Measurements from ENCODE around the gene TMEM88.
"Not testable (repeated sequence)": the region's sequence is repeated elsewhere in the genome, so short reads cannot be mapped to it uniquely, and the experiment has no call there.

TMEM88 gene, protein sequence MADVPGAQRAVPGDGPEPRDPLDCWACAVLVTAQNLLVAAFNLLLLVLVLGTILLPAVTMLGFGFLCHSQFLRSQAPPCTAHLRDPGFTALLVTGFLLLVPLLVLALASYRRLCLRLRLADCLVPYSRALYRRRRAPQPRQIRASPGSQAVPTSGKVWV

DNA sequence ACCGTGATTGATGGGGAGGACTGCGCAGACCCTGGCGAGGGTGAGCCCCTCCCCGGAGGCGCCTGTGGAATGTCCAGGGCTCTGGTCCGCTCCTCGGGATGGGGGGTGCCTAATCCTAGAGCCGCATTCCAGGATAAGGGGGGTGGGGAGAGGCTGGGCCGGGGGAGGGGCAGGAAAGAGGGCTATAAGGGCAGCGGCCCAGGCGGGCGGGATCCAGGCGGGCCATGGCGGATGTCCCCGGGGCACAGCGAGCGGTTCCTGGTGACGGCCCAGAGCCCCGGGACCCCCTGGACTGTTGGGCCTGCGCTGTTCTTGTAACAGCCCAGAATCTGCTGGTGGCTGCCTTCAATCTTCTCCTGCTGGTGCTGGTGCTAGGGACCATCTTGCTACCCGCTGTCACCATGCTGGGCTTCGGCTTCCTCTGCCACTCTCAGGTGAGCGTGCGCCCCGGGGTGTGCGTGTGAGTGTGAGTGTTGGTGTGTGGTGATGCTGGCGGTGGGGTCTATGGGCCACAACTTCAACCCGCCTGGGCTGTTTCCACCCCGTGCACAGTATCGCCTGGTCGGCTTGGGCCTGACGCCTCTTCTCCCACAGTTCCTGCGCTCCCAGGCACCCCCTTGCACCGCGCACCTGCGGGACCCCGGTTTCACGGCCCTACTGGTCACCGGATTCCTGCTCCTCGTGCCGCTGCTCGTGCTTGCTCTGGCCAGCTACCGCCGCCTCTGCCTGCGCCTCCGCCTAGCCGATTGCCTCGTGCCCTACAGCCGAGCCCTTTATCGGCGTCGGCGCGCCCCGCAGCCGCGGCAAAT, at the start of gene TMEM88:
TMEM88 (plus strand) TSS at position 216 of the 809 bp plus-strand sequence; CDS start at position 225, 9 bp downstream.
- DNase-seq (ENCODE audit: low read depth in 2 of 2): no peak

GRCh38 chr17:7806587-7806986, 48.3 kb upstream of the TMEM88 start:
- no peak for DNase-seq (ENCODE audit: low read depth in 2 of 2)

DNA sequence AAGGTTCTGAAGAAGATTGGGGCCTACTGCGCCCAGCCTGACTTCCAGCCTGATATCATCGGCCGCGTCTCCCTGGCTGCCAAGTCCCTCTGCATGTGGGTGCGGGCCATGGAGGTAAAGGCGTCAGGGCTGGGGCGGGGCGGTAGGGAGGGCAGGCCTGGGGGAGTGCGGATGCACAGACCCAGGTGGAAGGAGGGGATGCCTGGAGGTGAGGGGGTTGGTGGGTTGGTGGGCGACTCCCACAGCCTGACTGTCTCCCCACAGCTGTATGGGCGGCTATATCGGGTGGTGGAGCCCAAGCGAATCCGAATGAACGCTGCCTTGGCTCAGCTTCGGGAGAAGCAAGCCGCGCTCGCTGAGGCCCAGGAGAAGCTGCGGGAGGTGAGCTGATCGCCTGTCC, 47.7 kb upstream of the TMEM88 start:
- no peak for DNase-seq (ENCODE audit: low read depth in 2 of 2)

- DNase-seq (ENCODE audit: low read depth in 2 of 2): no peak
These were observed 45.6 kb upstream of the TMEM88 start for GRCh38 chr17:7809086-7809790.

GRCh38 chr17:7809791-7810343, 45.0 kb upstream of the TMEM88 start:
- DNase-seq (ENCODE audit: low read depth in 2 of 2): not testable (repeated sequence)

DNA sequence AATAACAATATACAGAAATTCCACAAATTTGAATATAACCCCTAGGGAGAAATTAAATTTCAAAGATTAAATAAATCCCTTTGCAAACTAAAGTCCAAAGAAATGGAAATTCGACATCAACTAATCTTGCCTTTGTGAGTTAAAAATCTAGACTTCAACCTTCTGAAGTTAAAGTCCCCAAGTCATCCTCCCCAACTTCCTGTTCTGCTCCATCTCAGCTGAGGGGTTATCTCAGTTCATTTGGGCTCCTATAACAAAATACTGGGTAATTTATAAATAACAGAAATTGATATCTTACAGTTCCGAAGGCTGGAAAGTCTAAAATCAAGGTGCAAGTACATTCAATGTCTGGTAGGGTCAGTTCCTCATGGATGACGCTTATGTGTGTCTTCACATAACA, 43.6 kb upstream of the TMEM88 start:
- no peak for DNase-seq (ENCODE audit: low read depth in 2 of 2)

- no peak for DNase-seq (ENCODE audit: low read depth in 2 of 2)
These were observed 39.9 kb upstream of the TMEM88 start for GRCh38 chr17:7814969-7815368.

DNA sequence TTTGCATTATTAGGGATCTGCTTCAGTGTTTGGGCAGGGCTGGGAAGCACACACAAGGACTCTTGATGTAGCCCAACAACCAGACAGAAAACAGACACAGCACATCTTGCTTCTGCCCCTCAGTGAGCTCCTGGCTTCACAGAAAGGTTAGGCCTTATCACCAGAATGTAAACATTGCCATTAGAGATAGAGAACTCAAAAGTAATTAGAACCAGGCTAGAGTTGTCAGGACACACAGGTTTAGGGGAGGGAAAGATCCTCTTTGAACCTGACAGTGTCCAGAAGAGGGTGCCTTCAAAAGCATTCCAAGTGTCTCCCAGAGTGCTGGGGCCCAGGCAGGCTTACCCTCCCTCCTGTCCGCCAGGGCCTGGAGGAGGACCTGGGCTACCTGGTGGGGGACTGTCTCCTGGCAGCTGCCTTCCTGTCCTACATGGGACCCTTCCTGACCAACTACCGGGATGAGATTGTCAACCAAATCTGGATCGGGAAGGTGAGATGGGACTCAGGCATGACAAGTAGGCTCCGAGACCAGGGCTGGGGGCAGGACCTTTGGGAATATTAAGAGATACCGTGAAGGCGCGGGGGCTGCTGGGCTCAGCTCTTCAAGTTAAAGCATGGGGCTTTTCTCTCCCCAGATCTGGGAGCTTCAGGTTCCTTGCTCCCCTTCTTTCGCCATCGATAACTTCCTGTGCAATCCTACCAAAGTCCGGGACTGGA, 37.8 kb upstream of the TMEM88 start:
- DNase-seq (ENCODE audit: low read depth in 2 of 2): no peak

DNA sequence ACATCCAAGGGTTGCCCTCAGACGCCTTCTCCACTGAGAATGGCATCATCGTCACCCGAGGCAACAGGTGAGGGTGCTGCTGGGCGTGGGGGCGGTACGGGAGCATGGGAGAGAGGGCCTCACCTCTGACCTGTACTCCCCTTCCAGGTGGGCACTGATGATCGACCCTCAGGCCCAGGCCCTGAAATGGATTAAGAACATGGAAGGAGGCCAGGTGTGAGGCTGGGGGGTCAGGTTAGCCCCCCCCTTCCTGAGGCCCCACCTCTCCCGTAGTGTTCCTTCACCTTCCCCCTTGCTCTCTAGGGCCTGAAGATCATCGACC, 37.3 kb upstream of the TMEM88 start:
- no peak for DNase-seq (ENCODE audit: low read depth in 2 of 2)

DNA sequence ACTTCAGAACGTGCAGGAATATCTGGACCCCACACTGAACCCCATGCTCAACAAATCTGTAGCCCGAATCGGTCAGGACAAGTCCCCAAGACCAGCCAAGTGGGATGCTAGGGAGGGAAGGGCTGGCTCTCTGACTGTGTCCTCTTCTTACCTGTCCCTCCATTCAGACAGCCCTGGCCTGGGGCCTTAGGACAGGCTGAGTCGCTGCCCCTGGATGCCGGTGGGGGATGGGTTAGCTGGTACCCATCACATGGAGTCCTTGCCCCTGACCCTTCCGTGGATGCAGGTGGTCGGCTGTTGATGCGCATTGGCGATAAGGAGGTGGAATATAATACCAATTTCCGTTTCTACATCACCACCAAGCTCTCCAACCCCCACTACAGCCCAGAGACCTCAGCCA, 36.8 kb upstream of the TMEM88 start:
- no peak for DNase-seq (ENCODE audit: low read depth in 2 of 2)

DNA sequence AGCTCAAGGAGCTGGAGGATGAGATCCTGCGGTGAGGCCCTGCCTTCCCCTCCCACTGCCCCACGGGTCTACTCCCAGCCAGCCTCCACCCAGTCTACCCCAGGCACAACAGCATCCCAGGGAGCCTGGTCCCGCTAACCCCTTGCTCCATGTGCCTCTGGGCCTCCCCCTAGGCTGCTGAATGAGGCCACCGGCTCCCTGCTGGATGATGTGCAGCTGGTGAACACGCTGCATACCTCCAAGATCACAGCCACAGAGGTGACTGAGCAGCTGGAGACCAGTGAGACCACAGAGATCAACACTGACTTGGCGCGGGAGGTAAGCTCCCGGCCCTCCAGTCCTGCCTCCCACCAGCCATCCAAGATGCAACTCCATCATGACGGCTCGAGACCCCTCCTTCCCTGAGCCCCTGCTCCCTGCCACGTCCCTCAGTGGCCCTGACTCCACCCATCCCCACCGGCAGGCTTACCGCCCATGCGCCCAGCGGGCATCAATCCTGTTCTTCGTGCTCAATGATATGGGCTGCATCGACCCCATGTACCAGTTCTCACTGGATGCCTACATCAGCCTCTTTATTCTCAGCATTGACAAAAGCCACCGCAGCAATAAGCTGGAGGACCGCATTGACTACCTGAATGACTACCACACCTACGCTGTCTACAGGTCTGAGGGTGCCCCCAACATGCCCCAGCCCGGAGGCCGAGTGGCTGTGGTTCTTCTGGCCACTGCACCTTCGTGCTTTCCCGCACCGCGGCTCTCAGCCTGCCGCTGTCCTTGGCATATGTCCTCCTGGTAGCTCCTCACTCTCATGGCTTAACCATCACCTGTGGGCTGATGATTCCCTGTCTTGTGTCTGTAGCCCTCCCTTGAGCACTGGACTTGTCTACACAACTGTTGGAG, 35.9 kb upstream of the TMEM88 start:
- no peak for DNase-seq (ENCODE audit: low read depth in 2 of 2)

- DNase-seq (ENCODE audit: low read depth in 2 of 2): no peak
These were observed 34.6 kb upstream of the TMEM88 start for GRCh38 chr17:7820231-7820630.

- no peak for DNase-seq (ENCODE audit: low read depth in 2 of 2)
These were observed 32.7 kb upstream of the TMEM88 start for GRCh38 chr17:7822126-7822525.

- DNase-seq (ENCODE audit: low read depth in 2 of 2): no peak
These were observed 31.3 kb upstream of the TMEM88 start for GRCh38 chr17:7823581-7824001.

DNA sequence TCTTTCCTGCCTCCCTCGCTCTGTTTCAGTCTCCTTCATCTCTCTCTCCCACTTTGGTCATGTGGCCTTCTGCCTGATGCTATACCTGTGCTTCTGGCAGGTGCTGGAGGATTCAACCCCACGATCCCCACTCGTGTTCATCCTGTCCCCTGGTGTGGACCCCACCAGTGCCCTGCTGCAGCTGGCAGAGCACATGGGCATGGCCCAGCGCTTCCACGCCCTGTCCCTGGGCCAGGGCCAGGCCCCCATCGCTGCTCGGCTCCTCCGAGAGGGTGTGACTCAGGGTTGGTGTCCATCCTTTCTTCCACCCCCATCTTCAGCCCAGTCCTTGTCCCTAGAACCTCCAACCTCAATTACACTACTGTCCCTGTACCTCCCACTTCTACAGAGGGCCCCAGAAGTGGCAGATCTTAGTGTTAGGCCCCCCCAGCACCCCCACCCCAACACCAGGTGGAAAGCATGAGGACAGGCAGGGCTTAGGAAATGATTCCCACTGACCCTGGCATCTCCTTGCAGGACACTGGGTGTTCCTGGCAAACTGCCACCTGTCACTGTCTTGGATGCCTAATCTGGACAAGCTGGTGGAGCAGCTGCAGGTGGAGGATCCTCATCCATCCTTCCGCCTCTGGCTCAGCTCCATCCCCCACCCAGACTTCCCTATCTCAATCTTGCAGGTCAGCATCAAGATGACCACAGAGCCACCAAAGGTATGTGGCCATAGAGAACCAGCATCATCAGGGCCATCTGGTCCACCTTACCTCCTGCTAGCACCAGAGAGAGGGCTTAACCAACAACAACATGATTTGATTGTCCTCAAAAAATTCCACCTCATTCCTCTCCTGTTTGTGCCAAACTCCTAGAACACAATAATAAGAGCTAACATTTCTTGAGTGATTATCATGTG, 30.6 kb upstream of the TMEM88 start:
- no peak for DNase-seq (ENCODE audit: low read depth in 2 of 2)

- no peak for DNase-seq (ENCODE audit: low read depth in 2 of 2)
These were observed 29.5 kb upstream of the TMEM88 start for GRCh38 chr17:7825206-7825990.

DNA sequence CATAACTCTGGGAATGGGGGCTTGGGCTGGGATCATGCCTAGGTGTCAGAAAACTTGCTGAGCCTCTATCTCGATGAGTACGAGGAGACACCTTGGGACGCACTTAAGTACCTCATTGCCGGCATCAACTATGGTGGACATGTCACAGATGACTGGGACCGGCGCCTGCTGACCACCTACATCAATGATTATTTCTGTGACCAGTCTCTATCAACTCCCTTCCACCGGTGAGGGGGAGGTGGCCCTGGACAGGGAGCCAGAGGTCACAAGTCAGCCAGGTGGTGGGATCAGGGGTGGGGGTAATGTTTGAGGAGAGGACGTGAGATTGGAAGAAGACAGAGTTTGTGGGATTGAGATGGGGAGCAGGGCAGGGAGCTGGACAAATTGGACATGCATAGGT, 24.2 kb upstream of the TMEM88 start:
- DNase-seq (ENCODE audit: low read depth in 2 of 2): no peak

DNA sequence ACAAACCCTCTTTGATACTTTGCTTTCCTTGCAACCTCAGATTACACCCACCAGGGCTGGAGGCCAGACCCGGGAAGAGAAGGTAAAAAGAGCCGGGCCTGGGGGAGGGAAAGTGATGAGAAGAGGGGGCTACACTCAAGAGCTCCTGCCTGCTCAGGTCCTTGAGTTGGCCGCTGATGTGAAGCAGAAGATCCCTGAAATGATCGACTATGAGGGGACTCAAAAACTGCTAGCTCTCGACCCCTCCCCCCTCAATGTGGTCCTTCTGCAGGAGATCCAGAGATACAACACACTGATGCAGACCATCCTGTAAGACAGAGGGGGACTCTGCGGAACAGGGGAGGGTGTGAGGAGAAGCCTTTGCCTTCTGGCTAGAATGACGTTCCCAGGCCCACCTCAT, 23.6 kb upstream of the TMEM88 start:
- DNase-seq (ENCODE audit: low read depth in 2 of 2): no peak

DNA sequence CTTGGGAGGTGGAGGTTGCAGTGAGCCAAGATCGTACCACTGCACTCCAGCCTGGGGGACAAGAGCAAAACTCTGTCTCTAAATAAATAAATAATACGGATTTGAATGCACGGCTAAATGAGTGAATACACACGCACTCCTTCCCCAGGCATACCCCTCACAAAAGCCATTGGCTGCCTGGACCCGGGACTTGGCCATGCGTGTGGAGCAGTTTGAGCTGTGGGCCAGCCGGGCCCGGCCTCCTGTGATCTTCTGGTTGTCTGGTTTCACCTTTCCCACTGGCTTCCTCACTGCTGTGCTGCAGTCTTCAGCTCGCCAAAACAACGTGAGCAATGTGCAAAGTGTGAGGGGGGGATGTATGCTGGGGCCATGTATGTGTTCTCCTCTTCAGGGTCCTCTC, 22.4 kb upstream of the TMEM88 start:
- DNase-seq (ENCODE audit: low read depth in 2 of 2): no peak
